ENCODE measurements around the gene CLIP1. TPM values are rescaled to one million over a fixed set of nuclear protein-coding genes. Genes with fewer than 3 reads are reported as not detected.
A peak's percentile ranks its signal among the peaks of the same experiment; 100 is the strongest.
"Not testable (repeated sequence)": the region's sequence is repeated elsewhere in the genome, so short reads cannot be mapped to it uniquely, and the experiment has no call there.

CLIP1 gene
- total and polyA plus RNA-seq, 4 experiments from 2014 or later = 5.9 to 65.7 (median 49.1) TPM

- Mint-ChIP-seq H3K9me3 (no peaks in the 10 kb centered on the region), H3K36me3 (peaks cover 13 to 46% of the 10 kb centered on the region in 2 donors), H3K27me3 (no peaks in the 10 kb centered on the region), H3K27ac (peak overlapping the region in 1 of 7 donors; percentile 52), H3K4me3 (no peak overlapping the region), H3K4me1 (peaks cover 0 to 10% (median 3%) of the 10 kb centered on the region in 4 donors)
- Histone ChIP-seq H3K9me3 (ENCODE audit: control insufficient read depth in 1 of 2, low read length in 2 of 2) (no peaks in the 10 kb centered on the region), H3K4me1 (ENCODE audit: insufficient read depth, low read length) (no peaks in the 10 kb centered on the region), H3K36me3 (ENCODE audit: insufficient read depth, low read length) (peaks cover 34% of the 10 kb centered on the region), H3K4me3 (ENCODE audit: low read length in 2 of 2) (no peak overlapping the region), H3K27ac (ENCODE audit: low read depth, low read length) (no peak overlapping the region), H3K27me3 (ENCODE audit: insufficient read depth, low read length) (no peaks in the 10 kb centered on the region)
- CTCF ChIA-PET (ENCODE audit: partially characterized antibody) = interaction anchor here (2.1 kb wide), 1 partner anchor 8 kb away, joined by 5 read pairs; no protein-coding TSS in a partner anchor
- intact Hi-C loops (cut with micrococcal nuclease) = no loop called here
- no peak for DNase-seq
- POLR2A ChIA-PET (ENCODE audit: partially characterized antibody) = no interaction called here
These were observed 58.7 kb downstream of the CLIP1 start for GRCh38 chr12:122363782-122364181.

DNA sequence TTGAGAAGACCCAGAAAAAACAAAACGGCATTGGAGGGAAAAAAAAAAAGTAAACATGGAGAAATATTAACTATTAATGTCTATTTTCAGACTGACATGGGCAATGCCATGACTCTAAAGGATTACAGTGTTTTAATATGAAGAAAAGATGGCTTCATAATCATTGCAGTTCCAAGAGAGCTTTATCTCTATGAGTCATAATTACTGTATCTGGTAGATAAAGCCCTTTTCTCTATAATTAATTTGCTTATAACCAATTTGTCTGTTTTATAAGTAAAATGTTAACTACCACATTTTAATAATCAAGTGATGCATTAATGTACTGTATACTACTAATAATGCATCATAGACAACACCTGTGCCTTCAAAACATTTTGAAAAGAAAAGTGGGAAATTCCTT lies 59.7 kb downstream of the CLIP1 start:
- POLR2A ChIA-PET (ENCODE audit: partially characterized antibody) = no interaction called here
- intact Hi-C loops (cut with micrococcal nuclease) = no loop called here
- H3K4me3 ChIP-seq (ENCODE audit: low read length in 2 of 2) = no peak overlapping the region
- H3K36me3 Mint-ChIP-seq = peaks cover 13 to 43% of the 10 kb centered on the region in 2 donors
- no peaks in the 10 kb centered on the region for H3K9me3 Mint-ChIP-seq
- H3K4me1 Mint-ChIP-seq = peaks cover 0 to 7% (median 3%) of the 10 kb centered on the region in 4 donors
- no peak overlapping the region for H3K27ac ChIP-seq (ENCODE audit: low read depth, low read length)
- H3K4me1 ChIP-seq (ENCODE audit: insufficient read depth, low read length) = no peaks in the 10 kb centered on the region
- no peaks in the 10 kb centered on the region for H3K27me3 ChIP-seq (ENCODE audit: insufficient read depth, low read length)
- no peaks in the 10 kb centered on the region for H3K27me3 Mint-ChIP-seq
- CTCF ChIA-PET (ENCODE audit: partially characterized antibody) = no interaction called here
- no peak overlapping the region for H3K27ac Mint-ChIP-seq
- H3K4me3 Mint-ChIP-seq = no peak overlapping the region
- H3K9me3 ChIP-seq (ENCODE audit: control insufficient read depth in 1 of 2, low read length in 2 of 2) = no peaks in the 10 kb centered on the region
- no peak for DNase-seq
- H3K36me3 ChIP-seq (ENCODE audit: insufficient read depth, low read length) = peaks cover 34% of the 10 kb centered on the region

GRCh38 chr12:122358403-122358802 lies 64.1 kb downstream of the CLIP1 start:
- H3K27ac ChIP-seq (ENCODE audit: low read depth, low read length); H3K27ac Mint-ChIP-seq; H3K4me1 ChIP-seq (ENCODE audit: insufficient read depth, low read length); H3K4me3 Mint-ChIP-seq; H3K4me3 ChIP-seq (ENCODE audit: low read length in 2 of 2); H3K27me3 ChIP-seq (ENCODE audit: insufficient read depth, low read length); intact Hi-C loops (cut with micrococcal nuclease); H3K9me3 Mint-ChIP-seq; DNase-seq; H3K4me1 Mint-ChIP-seq; H3K27me3 Mint-ChIP-seq; POLR2A ChIA-PET (ENCODE audit: partially characterized antibody); H3K9me3 ChIP-seq (ENCODE audit: control insufficient read depth in 1 of 2, low read length in 2 of 2): not testable (repeated sequence)
- CTCF ChIA-PET (ENCODE audit: partially characterized antibody) = interaction anchor here (0.7 to 1.3 kb wide), 3 partner anchors 19 to 131 kb away, joined by 3 to 4 read pairs (median 3); no protein-coding TSS in a partner anchor
- H3K36me3 Mint-ChIP-seq = peaks cover 26 to 52% of the 10 kb centered on the region in 2 donors
- H3K36me3 ChIP-seq (ENCODE audit: insufficient read depth, low read length) = peaks cover 43% of the 10 kb centered on the region

DNA sequence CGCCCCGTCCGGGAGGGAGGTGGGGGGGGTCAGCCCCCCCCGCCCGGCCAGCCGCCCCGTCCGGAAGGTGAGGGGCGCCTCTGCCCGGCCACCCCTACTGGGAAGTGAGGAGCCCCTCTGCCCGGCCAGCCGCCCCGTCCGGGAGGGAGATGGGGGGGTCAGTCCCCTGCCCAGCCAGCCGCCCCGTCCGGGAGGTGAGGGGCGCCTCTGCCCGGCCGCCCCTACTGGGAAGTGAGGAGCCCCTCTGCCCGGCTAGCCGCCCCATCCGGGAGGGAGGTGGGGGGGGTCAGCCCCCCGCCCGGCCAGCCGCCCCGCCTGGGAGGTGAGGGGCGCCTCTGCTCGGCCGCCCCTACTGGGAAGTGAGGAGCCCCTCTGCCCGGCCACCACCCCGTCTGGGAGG lies 64.9 kb downstream of the CLIP1 start:
- DNase-seq; H3K4me3 ChIP-seq (ENCODE audit: low read length in 2 of 2); H3K4me1 ChIP-seq (ENCODE audit: insufficient read depth, low read length); H3K27ac ChIP-seq (ENCODE audit: low read depth, low read length); H3K27me3 Mint-ChIP-seq; H3K27me3 ChIP-seq (ENCODE audit: insufficient read depth, low read length); H3K4me3 Mint-ChIP-seq; CTCF ChIA-PET (ENCODE audit: partially characterized antibody); POLR2A ChIA-PET (ENCODE audit: partially characterized antibody); H3K9me3 ChIP-seq (ENCODE audit: control insufficient read depth in 1 of 2, low read length in 2 of 2); H3K4me1 Mint-ChIP-seq; intact Hi-C loops (cut with micrococcal nuclease); H3K9me3 Mint-ChIP-seq; H3K27ac Mint-ChIP-seq: not testable (repeated sequence)
- peaks cover 37% of the 10 kb centered on the region for H3K36me3 ChIP-seq (ENCODE audit: insufficient read depth, low read length)
- peaks cover 32 to 51% of the 10 kb centered on the region in 2 donors for H3K36me3 Mint-ChIP-seq

DNA sequence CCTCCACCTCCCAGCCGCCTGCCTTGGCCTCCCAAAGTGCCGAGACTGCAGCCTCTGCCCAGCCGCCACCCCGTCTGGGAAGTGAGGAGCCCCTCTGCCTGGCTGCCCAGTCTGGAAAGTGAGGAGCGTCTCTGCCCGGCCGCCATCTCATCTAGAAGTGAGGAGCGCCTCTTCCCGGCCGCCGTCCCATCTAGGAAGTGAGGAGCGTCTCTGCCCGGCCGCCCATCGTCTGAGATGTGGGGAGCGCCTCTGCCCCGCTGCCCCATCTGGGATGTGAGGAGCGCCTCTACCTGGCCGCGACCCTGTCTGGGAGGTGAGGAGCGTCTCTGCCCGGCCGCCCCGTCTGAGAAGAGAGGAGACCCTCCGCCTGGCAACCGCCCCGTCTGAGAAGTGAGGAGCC lies 65.5 kb downstream of the CLIP1 start:
- H3K9me3 Mint-ChIP-seq; POLR2A ChIA-PET (ENCODE audit: partially characterized antibody); H3K27ac Mint-ChIP-seq; H3K4me1 ChIP-seq (ENCODE audit: insufficient read depth, low read length); H3K4me3 Mint-ChIP-seq; H3K27me3 ChIP-seq (ENCODE audit: insufficient read depth, low read length); H3K9me3 ChIP-seq (ENCODE audit: control insufficient read depth in 1 of 2, low read length in 2 of 2); DNase-seq; H3K27me3 Mint-ChIP-seq; H3K4me1 Mint-ChIP-seq; H3K27ac ChIP-seq (ENCODE audit: low read depth, low read length); H3K4me3 ChIP-seq (ENCODE audit: low read length in 2 of 2): not testable (repeated sequence)
- CTCF ChIA-PET (ENCODE audit: partially characterized antibody) = interaction anchor here (1.3 to 3.2 kb wide), 3 partner anchors 22 to 112 kb away, joined by 5 to 24 read pairs (median 9); no protein-coding TSS in a partner anchor
- H3K36me3 ChIP-seq (ENCODE audit: insufficient read depth, low read length) = peaks cover 41% of the 10 kb centered on the region
- peaks cover 36 to 56% of the 10 kb centered on the region in 2 donors for H3K36me3 Mint-ChIP-seq
- intact Hi-C loops (cut with micrococcal nuclease) = loop anchor here (1.0 kb wide), 3 partner anchors 197 to 303 kb away; no protein-coding TSS in a partner anchor

GRCh38 chr12:122356192-122356635 lies 66.3 kb downstream of the CLIP1 start:
- H3K9me3 Mint-ChIP-seq = no peaks in the 10 kb centered on the region
- H3K4me3 ChIP-seq (ENCODE audit: low read length in 2 of 2) = no peak overlapping the region
- no peak overlapping the region for H3K27ac ChIP-seq (ENCODE audit: low read depth, low read length)
- H3K36me3 Mint-ChIP-seq = peaks cover 37 to 55% of the 10 kb centered on the region in 2 donors
- H3K4me1 Mint-ChIP-seq = peaks cover 0 to 6% (median 3%) of the 10 kb centered on the region in 4 donors
- CTCF ChIA-PET (ENCODE audit: partially characterized antibody) = interaction anchor here (0.5 to 3.2 kb wide), 32 partner anchors 9 to 437 kb away, joined by 3 to 24 read pairs (median 5); partner anchors contain the start of genes CFAP251 and VPS33A
- POLR2A ChIA-PET (ENCODE audit: partially characterized antibody) = no interaction called here
- H3K27me3 Mint-ChIP-seq = no peaks in the 10 kb centered on the region
- H3K27me3 ChIP-seq (ENCODE audit: insufficient read depth, low read length) = no peaks in the 10 kb centered on the region
- peak overlapping the region in 4 of 7 donors; percentile 5 to 87 (median 36) for H3K27ac Mint-ChIP-seq
- no peak overlapping the region for H3K4me3 Mint-ChIP-seq
- H3K4me1 ChIP-seq (ENCODE audit: insufficient read depth, low read length) = no peaks in the 10 kb centered on the region
- H3K36me3 ChIP-seq (ENCODE audit: insufficient read depth, low read length) = peaks cover 41% of the 10 kb centered on the region
- H3K9me3 ChIP-seq (ENCODE audit: control insufficient read depth in 1 of 2, low read length in 2 of 2) = no peaks in the 10 kb centered on the region
- intact Hi-C loops (cut with micrococcal nuclease) = loop anchor here (1.0 kb wide), 3 partner anchors 196 to 302 kb away; no protein-coding TSS in a partner anchor
- peak in 4 of 5 donors; percentile 38 to 54 (median 44) for DNase-seq

GRCh38 chr12:122355706-122356105 lies 66.8 kb downstream of the CLIP1 start:
- intact Hi-C loops (cut with micrococcal nuclease) = loop anchor here (1.0 kb wide), 3 partner anchors 195 to 301 kb away; no protein-coding TSS in a partner anchor
- Histone ChIP-seq H3K27ac (ENCODE audit: low read depth, low read length) (no peak overlapping the region), H3K4me3 (ENCODE audit: low read length in 2 of 2) (no peak overlapping the region), H3K36me3 (ENCODE audit: insufficient read depth, low read length) (peaks cover 42% of the 10 kb centered on the region), H3K4me1 (ENCODE audit: insufficient read depth, low read length) (no peaks in the 10 kb centered on the region), H3K9me3 (ENCODE audit: control insufficient read depth in 1 of 2, low read length in 2 of 2) (no peaks in the 10 kb centered on the region), H3K27me3 (ENCODE audit: insufficient read depth, low read length) (no peaks in the 10 kb centered on the region)
- ChIA-PET POLR2A (ENCODE audit: partially characterized antibody) (no interaction called here), CTCF (ENCODE audit: partially characterized antibody) (interaction anchor here (0.6 to 3.2 kb wide), 29 partner anchors 9 to 437 kb away, joined by 3 to 24 read pairs (median 5); partner anchors contain the start of gene CFAP251)
- peak overlapping the region in 2 of 7 donors; percentile 5 to 87 for H3K27ac Mint-ChIP-seq
- H3K4me1 Mint-ChIP-seq = peaks cover 0 to 6% (median 3%) of the 10 kb centered on the region in 4 donors
- no peaks in the 10 kb centered on the region for H3K9me3 Mint-ChIP-seq
- no peak overlapping the region for H3K4me3 Mint-ChIP-seq
- peaks cover 35 to 55% of the 10 kb centered on the region in 2 donors for H3K36me3 Mint-ChIP-seq
- no peaks in the 10 kb centered on the region for H3K27me3 Mint-ChIP-seq
- peak in 1 of 5 donors; percentile 2 for DNase-seq

All from CD4-positive, alpha-beta memory T cell (primary cell).